HK-2 (cell line): ENCODE measurements around the gene ARCN1.
"Not testable (repeated sequence)": the region's sequence is repeated elsewhere in the genome, so short reads cannot be mapped to it uniquely, and the experiment has no call there.

Source experiments
- DNase-seq: peaks from one replicate; pipeline ENCODE4 v3.0.0-alpha.2; 2018; ENCODE audit not compliant: unreplicated experiment

The ARCN1 gene

GRCh38 chr11:118605116-118605867 lies 33.1 kb downstream of the ARCN1 start:
- DNase-seq, result no peak

- DNase-seq, result peak; percentile 54
Measured at GRCh38 chr11:118606157-118606843, 34.1 kb downstream of the ARCN1 start.

- no peak for DNase-seq
Measured at GRCh38 chr11:118606844-118607228, 34.6 kb downstream of the ARCN1 start.

GRCh38 chr11:118607401-118608359 lies 35.5 kb downstream of the ARCN1 start, which contains the start of gene PHLDB1:
PHLDB1 (plus strand) TSS chr11:118607615; CDS start chr11:118613837, 6,222 bp downstream.
- DNase-seq, result peak; percentile 70

- peak; percentile 65 for DNase-seq
Measured at GRCh38 chr11:118608360-118609227, 36.4 kb downstream of the ARCN1 start.

- no peak for DNase-seq
Measured at GRCh38 chr11:118609380-118610224, 37.4 kb downstream of the ARCN1 start.

GRCh38 chr11:118610225-118610772 lies 38.1 kb downstream of the ARCN1 start:
- no peak for DNase-seq

GRCh38 chr11:118610773-118611432 lies 38.7 kb downstream of the ARCN1 start:
- no peak for DNase-seq

GRCh38 chr11:118611433-118611795 lies 39.2 kb downstream of the ARCN1 start:
- not testable (repeated sequence) for DNase-seq

- no peak for DNase-seq
Measured at GRCh38 chr11:118612378-118612777, 40.2 kb downstream of the ARCN1 start.

GRCh38 chr11:118614511-118614910 lies 42.3 kb downstream of the ARCN1 start:
- no peak for DNase-seq

- peak; percentile 60 for DNase-seq
Measured at GRCh38 chr11:118615282-118615975, 43.2 kb downstream of the ARCN1 start.

GRCh38 chr11:118615976-118616371 lies 43.8 kb downstream of the ARCN1 start:
- no peak for DNase-seq

- no peak for DNase-seq
Measured at GRCh38 chr11:118618115-118618990, 46.1 kb downstream of the ARCN1 start.

- DNase-seq, result peak; percentile 41
Measured at GRCh38 chr11:118618991-118619375, 46.8 kb downstream of the ARCN1 start.

GRCh38 chr11:118619444-118620197 lies 47.4 kb downstream of the ARCN1 start:
- DNase-seq, result peak; percentile 66

GRCh38 chr11:118620529-118621070 lies 48.4 kb downstream of the ARCN1 start:
- DNase-seq, result peak; percentile 69
